GM04503 (cell line): ENCODE measurements around the gene IL20RA.
"Not testable (repeated sequence)": the region's sequence is repeated elsewhere in the genome, so short reads cannot be mapped to it uniquely, and the experiment has no call there.

Experiments
- DNase-seq: peaks from one replicate; pipeline ENCODE4 v3.0.0-alpha.2; 2012; ENCODE audit warnings: low read depth

Gene IL20RA

DNA sequence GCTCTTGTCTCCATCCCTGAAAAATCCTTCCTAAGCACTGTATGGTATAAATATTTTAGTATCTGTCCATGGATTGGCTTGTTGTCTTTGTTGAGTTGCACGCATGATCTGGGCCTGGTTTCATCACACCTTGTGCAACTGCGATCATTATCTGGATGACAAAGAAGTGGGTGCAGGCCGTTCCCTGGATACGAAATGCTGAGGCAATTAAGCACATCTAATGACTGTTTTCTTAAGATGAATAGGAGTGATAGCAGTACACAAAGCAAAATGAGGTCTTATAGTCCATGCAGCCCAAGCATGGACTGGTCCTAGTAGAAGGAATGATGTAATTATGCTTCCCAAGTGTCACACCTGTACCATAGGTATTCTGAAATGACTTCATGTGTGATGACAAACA lies 74.8 kb downstream of the IL20RA start:
- DNase-seq = no peak

DNA sequence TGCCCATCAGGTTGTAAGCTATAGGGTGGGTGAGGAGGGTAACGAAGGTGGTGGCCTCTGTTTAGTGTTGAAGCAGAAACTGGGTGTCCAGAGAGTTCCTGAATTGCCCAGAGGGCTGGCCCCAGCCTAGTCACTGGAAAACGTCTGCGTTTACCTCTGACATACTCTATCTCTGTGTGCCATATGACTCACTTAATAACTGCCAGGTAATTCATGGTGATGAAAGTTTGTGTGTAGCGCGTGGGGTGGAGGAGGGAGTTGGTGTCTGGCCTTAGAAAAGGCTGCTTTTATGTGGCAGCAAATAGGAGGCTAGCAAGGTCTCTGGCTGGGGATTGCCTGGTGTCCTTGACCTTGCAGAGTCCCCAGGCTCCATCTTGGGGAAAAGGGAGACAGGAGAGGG lies 75.3 kb downstream of the IL20RA start:
- DNase-seq = no peak

DNA sequence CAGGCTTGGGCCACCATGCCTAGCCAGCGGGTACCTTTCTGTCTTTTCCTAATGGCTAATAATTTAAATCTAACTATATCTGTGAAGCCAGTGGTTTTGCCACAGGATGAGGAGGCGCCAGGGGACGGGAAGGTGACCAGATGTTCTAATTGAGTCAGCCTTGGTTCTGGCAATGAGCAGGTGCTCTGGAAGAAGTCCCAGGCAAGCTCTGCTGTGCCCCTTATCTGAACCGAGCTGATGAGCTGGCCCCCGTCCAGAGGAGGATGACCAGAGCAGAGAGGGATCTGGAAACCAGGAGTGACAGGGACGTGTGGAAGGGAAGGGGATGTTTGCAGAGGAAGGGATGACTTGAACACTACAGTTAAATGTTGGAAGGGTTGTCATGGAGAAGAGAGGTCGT lies 75.9 kb downstream of the IL20RA start:
- no peak for DNase-seq

DNA sequence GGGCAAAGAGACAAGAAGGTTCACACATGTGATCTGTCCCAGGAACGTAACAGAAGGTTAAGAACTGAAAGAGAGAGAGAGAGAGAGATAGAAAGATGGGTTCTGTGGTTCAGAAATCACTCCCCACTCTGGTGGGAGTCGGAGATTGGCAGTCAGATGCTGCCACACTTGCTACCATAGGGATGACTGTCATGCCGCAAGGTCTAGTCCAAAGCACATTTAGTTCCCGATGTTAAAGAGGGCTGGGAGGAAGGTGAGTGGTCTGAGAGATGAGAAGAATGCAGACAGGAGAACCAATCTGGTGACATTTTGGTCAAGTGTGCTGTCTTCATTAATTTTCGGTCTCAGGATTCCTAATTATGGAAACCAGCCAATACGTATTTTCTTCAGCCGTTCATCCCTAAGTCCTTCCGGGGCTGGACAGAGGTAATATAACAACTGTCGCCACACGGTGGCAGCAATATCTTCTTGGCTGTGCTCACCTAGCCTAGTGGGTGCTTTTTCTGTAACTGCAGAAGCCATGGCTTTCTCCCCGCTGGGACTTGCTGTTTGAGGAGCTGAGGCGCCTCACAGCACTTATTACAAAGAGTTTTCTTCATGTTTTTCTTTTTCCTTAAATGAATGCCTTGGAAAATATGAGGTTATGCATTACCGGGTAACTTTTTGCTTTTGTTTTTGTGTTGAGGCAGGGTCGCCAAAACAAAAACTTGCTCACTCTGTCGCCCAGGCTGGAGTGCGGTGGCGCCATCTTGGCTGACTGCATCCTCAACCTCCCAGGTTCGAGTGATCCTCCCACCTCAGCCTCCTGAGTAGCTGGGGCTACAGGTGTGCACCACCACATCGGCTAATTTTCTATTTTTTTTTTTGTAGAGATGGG lies 76.7 kb downstream of the IL20RA start:
- peak; percentile 3 for DNase-seq

DNA sequence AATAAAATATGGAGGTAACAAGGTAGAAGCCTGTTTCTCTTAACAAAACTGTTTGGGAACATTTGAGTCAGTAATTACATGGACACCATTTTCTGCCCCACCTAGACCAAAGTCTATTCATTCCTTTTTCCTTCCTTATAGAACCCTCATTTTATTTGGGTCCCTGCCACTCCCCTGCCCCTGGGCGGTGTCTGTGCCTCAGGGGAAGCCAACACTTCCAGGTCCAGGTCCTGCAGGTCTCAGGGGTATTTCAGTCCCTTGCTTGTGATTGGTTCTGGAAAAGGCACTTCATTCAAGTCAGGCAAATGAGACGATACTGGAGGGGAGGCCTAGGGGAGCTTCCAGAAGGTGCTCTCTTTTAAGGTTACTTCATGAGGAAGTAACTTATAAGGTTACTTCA lies 80.4 kb downstream of the IL20RA start:
- no peak for DNase-seq

DNA sequence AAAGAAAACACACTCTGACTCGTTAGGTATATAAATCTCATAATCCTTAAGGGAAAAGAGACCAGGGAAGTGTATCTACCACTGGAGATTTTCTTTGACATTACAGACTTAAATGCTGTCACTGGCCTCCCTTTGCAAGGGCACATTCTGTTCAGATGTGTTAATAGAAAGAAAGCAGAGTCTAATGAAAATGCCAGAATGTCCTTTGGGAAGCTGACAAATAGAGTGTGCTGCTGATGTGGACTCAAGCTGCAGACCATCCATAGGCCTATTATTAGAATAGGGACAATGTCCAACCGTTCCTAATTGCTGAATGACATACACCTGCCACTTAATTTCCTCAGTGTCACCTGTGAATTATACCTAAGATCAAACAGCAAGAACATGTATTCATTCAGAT lies 81.5 kb downstream of the IL20RA start:
- no peak for DNase-seq

DNA sequence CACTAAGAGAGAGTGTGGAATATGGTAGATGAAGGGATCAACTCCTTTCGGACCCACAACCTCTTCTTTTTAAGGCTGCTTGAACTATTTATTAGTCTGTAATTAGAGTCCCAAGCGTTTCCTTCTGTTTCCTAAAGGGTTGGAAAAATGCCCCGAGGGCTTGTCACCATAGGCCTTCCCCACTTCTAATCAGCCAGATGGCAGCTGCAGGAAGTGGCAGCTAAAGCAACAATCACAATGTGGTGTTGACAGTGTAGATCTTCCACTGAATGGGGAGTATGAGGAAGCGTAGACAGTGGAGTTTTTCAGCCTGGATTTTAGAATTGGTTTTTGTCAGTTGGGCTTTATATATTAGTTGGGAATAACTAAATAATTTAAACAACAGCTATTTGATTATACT lies 82.1 kb downstream of the IL20RA start:
- no peak for DNase-seq

DNA sequence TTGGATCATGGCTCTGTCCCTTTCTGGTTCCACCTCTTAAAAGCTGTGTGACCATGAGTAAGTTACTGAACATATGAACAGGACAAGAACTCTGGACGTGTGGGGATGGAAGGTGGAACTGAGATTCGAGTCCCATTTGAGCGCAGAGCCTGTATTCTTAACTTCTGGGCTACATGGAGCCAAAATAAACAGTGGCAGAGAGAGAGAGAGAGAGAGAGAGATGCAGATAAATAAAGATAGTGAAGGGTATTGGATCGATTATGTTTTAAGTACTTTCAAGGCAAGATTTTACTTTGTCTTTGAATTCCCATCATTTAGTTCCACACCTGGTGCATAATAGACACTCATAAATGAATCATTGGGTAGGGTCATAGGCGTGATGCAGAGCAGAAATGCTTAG lies 82.9 kb downstream of the IL20RA start:
- DNase-seq = no peak

DNA sequence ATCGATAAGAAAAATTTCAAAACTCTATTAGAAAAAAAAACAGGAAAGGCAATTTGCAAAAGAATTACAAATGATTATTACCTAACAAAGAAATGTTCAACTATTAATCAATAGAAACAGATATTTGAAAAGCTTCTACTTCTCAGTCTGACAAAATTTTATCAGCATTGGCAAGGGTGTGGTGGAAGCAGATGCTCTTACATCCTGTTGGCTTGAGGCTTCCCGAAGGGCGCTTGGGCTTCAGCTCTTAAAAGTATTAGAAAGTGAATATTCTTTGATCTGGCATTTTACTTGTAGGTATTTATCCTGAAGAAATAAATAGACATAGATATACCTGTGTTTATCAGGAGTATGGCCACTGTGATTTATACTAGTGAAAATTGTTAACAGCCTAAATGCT lies 84.0 kb downstream of the IL20RA start:
- DNase-seq = no peak

DNA sequence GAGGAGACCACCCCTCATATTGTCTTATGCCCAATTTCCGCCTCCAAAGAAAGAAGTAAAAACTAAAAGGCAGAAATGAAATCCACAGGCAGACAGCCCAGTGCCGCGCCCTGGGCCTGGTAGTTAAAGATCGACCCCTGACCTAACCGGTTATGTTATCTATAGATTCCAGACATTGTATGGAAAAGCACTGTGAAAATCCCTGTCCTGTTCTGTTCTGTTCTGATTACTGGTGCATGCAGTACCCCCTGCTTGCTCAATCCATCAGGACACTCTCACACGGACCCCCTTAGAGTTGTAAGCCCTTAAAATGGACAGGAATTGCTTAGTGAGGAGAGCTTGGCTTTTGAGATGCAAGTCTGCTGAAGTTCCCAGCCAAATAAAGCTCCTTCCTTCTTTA lies 84.8 kb downstream of the IL20RA start:
- DNase-seq = not testable (repeated sequence)

DNA sequence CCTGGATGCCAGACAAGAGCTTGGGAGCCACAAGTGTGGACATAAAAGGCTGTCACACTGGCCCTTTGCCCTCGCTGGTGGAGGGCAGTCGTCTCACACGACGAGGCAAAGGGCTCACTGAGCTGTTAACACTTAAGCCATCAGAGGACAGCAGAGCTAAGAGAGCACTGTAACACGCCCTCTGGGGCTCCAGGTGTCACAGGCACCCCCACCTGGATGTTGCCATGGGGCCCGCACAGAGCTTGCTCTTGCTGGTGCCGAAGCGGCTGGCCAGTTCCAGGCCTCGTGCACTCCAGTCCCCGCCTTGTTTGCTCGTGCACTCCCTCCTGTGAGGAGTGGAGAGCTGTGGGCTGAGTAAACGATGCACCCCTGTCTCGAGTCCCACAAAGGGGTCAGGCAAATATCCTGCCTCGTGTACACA lies 85.3 kb downstream of the IL20RA start:
- DNase-seq = no peak

DNA sequence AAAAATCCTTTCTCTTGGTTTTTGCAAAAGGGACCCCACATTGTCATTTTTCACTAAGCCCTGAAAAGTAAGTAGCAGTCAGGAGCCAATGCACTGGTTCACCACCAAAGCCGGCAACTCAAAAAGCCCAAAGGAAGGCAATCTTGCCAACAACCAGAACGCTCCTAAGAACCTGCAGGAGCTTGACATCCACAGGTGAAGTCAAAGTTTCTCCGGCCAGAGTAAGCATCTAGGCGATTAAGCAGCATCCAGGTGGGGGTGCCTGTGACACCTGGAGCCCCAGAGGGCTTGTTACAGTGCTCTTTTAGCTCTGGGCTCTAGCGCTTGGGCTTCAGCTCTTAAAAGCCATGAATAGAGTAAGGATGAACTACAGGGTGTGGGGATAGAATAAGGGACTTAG lies 86.6 kb downstream of the IL20RA start:
- no peak for DNase-seq

DNA sequence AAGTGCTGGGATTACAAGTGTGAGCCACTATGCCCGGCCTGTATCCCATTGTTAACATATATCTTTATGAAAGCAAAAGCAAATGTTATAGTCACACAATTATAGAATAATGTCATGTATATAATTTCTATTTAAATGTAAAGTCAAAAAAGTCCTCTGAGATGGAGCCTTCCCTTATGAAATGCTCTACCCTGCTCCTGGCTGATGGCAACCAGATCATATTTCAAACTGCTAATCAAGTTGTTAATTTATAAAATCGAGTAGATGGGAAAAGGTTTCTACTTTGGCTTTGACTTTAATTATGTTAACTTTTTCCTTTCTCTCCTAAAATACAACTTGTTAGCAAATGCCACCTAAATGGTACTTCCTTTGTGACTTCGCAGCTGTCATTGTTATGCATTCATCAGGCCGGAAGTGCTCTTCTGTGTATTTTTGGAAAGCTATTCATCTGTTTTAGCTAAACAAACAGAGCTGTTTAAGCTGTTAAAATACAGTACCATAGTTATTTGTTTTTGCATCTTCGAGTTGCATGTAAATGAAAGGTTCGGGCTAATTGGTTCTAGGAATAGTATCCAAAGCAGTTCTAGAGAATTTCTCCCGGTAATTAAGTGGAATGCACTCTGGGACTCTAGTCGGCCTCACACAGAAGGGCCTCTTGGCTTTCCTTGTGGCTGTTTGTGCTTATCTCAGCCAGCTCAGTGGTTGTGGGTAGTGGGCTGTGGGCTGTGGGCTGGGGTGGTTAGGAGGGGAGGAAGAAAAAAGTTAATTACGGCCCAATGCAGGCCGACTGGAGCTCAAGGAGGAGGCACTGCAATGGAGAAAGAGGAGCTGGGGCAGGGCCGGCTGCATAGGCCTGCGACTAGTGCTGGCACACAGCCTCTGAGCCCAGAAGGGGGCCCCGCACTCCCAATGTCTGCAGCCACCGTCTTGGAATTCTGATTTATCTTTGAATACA lies 87.9 kb downstream of the IL20RA start:
- DNase-seq = no peak

DNA sequence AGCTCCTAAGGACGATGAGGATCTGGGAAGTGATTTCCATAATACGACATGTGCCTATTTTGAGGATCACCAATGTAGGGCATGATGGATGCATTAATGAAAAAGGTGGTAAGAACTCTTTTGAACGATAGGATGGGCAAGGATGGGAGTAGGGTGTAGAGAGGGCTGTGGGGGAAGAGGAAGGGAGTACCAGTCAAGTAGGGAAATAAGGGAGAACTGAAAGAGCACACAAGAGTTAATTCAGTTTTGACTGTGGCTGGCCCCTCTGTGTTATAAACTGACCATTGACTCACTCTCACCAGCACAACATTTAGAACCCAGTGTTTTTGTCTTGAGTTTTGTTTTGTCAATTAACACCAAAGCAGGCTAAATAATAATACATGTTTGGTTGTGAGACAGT lies 89.6 kb downstream of the IL20RA start:
- no peak for DNase-seq

DNA sequence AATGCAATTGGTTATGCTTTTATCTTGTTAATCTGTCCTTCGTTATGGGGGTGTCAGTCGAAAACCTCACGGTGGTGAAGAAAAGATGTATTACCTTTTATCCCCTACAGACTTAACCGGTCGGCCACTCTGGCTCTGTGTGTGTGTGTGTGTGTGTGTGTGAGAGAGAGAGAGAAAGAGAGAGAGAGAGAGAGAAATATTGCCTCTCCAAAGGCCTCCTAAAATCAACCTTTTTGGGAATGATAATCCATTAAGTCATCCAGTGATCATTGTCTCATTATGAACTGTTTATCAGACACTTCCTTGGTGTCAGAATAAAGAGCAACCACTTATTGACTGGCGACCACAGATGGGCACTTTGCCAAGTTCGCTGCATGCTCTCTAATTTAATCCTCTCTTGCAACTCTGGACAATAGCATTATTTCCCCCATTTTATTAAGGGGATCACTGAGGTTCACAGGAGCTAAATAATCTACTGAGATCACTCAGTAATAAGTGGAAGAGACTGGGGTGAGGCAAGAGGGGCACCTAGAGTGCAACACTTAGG lies 92.0 kb downstream of the IL20RA start:
- no peak for DNase-seq

DNA sequence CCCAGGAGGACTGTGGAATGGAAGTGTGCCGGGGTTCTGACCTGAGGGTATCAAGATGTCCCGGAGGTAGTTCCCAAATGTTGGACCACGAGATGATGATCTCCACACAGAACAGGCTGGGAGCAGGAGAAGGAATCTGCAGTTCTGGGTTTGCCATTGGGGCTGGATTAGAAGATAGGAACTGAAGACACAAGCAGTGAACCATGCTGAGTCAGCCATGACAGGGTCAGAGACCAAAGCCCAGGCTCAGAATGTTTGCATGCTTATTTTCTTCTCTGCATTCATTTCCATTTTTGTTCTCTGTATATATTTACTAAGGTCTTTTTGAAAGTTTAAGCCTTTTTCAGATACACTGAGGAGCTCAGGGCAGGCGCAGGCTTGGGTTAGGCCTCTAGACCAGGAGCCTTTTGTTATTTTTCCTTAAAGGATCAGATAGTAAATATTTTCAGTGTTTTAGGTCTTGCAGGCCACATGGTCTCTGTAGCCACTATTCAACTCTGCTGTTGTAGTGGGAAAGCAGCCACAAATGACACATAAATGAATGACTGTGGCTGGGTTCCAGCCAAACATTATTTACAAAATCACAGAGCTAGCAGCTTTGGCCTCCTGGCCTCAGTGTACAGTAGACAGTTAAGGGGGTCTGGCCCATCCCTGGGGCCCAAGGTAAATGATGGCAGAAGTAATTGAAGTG lies 94.2 kb downstream of the IL20RA start:
- DNase-seq = no peak
